Ramos (cell line): Measurements from ENCODE around the gene ASTN1.

Experiments
- in situ Hi-C: fragments of 300-500 bp; cut with MboI; formaldehyde crosslinking; loops from one replicate; pipeline ENCODE4 v1.14.3; 2022; ENCODE audit warnings: low sequenced_read_pairs; ENCODE audit not compliant: unreplicated experiment

ASTN1 gene

DNA sequence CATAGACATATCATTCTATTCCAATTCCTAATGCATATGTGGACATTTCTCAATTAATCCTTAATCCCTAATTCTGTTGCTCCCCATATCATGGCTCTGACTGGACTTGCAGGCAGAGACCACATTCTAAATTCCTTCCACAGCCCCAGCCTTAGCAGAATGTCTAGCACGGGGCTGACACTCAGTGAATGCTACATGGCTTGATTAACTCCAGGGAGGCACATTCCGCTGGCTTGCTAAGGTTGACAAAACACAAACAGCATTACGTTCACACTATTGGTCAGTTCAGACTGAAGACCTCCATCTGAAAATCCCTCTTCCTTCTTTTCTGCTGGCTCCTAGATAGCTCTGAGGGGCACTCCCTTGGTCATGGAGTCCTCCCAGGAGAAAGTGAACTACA lies 119.4 kb downstream of the ASTN1 start:
- in situ Hi-C loops = no loop called here

GRCh38 chr1:177044390-177044789 lies 120.1 kb downstream of the ASTN1 start:
- in situ Hi-C loops = no loop called here

DNA sequence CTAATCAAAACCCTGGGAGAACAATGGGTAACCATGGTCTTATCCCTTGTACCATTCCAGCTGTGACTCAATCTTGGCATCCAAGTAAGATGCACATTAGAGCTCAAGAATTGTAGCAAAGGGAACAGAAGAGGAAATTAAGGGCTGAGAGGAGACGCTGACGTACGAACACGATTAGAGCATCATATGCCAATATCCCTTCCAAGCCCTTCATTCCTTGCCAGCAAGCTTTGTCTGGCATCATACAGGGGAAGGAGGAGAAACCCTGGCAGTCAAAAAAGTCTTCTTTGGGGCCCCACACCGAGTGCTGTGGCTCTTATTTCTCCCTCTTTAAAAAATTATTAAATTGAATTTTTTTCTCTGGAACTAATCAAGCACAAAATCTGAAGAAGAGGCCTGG lies 120.9 kb downstream of the ASTN1 start:
- in situ Hi-C loops = no loop called here

- in situ Hi-C loops = no loop called here
Observed at GRCh38 chr1:177035586-177035985, 128.9 kb downstream of the ASTN1 start.

DNA sequence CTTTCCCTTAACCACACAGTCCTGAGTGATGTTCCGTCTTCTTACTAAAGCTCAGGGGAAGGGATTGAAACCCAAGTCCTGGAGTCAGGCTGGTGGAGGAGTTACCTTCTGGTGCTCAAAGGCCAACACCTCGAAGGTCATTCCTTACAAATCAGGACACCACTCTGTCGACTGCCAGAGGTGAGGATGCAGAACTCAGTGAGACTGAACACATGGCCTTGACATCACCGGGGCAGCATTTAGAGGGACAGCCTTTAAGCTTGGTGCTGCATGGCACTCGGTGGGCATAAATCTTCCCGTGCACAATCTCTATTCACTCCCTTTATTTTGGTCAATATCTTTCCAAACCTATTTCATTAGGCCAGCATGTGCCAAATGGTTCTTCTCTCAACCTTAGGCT lies 130.9 kb downstream of the ASTN1 start:
- in situ Hi-C loops = no loop called here

GRCh38 chr1:177032434-177032833 lies 132.1 kb downstream of the ASTN1 start:
- in situ Hi-C loops = no loop called here

DNA sequence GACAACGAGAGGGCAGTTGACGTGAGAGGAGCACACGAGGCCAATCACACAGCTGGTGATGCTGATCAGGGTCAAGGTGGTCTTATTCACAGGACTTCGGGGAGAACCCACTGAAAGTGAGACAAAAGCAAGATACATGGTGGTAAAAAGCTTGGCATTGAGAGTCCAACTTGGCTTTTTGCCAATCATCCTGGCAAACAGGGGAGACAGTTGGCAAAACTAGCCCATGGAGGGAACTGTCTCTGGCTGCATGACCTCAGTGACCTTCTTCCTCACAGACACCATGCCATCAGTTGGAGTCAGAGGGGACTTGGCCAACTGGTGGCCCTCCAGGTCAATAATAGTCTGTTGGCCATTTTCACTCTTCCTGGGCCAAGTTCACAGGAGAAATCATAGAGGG lies 139.9 kb downstream of the ASTN1 start:
- in situ Hi-C loops = no loop called here

DNA sequence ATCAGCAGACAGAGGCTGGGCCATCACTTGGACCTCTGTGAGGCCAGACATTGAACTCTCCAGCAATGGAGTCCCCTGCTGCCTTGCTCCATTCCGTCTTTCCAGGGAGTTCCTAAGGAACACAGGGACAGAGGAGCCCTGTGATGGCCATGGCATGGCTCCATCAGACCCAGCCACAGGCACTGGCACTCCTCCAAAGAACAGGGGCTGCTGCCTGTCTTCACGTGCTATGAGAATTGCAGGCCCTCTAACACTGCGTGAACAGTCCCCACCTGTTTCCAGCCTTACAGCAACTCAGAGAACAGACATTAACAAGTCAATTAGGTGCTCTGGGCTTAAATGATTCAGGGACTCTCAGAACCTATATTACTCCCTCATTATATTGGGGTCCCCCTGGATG lies 140.8 kb downstream of the ASTN1 start:
- in situ Hi-C loops = no loop called here

DNA sequence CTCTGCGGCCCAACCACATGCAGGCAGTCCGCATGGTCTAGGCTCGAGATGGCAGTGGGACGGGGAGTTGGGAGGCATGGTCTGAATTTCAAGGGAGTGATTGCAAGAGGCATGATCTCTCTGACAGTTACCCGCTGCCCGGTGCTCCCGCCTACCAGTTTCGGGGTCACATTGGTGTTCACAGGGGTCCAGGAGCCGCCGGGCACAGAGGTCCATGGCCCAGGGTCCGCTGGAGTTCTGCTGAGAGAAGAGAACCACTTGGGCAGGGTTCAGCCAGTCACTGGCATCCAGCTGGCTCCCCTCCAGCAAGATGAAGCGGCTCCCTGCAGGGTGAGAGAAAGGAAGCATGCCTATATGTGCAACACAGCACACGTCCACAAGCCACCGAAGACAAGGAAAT lies 141.3 kb downstream of the ASTN1 start:
- in situ Hi-C loops = no loop called here

GRCh38 chr1:177021687-177022086 lies 142.8 kb downstream of the ASTN1 start:
- in situ Hi-C loops = no loop called here

DNA sequence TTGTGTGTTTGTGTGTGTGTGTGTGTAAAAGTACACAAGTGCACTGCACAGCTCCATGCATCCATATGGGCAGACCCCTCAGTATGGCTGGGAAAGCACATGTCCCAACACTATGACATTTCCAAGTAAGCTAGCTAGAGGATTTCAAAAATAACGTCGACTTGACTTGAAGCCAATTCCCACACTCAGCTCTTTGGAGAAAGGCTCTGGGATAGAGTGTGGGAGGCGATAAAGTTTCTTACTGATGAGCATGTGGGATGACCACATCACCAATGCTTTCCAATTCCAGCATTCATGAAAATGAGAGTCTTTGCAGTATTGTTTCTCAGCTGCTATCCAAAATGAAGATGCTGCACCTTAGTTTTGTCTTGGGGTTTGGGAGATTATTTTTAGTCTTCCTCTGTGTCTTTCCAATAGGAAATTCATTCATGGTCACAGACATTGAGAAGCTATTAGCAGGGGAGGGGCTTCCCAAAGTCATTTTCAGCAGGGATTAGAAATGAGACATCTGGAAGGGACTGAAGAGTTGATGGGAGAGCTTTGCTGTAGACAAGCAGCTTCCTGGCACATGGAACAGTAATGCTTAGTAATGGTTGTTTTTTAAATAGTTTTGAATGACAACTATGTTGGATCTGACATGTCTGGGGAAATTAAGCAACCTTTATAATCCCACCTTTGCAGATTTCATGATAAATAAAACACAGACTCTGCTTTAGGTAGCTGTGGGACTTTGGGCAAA lies 143.5 kb downstream of the ASTN1 start:
- in situ Hi-C loops = no loop called here

DNA sequence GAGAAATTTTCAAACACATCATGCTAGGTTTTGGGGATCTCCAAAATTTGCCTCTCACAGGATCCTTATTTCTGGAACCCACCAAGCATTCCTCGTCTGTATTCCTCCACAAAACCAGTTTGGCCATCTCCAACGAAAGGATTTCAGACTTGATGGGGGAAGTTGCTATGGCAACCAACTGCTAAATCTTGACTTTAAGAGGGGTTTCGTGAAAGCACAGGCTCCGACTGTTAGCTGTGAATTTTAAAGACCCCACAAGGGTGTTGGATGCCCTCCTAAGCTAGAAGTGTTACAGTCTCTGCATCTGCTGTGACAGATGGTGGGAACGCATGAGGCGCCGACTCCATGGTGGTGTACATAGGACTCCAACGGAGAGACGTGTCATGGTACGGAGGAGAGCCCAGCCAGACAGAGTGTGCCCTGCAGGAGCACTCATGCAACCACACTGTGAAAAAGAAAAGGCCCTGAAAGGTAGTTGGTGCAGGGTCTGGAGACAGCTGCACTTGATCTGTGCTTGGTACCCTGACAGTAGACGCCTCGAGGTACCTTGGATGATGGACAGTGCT lies 147.1 kb downstream of the ASTN1 start:
- in situ Hi-C loops = no loop called here

- in situ Hi-C loops = no loop called here
Observed at GRCh38 chr1:177014325-177014724, 150.2 kb downstream of the ASTN1 start.

- in situ Hi-C loops = no loop called here
Observed at GRCh38 chr1:177012342-177012925, 152.1 kb downstream of the ASTN1 start.

GRCh38 chr1:177011508-177011907 lies 153.0 kb downstream of the ASTN1 start:
- in situ Hi-C loops = no loop called here

- in situ Hi-C loops = no loop called here
Observed at GRCh38 chr1:177010211-177010825, 154.2 kb downstream of the ASTN1 start.

DNA sequence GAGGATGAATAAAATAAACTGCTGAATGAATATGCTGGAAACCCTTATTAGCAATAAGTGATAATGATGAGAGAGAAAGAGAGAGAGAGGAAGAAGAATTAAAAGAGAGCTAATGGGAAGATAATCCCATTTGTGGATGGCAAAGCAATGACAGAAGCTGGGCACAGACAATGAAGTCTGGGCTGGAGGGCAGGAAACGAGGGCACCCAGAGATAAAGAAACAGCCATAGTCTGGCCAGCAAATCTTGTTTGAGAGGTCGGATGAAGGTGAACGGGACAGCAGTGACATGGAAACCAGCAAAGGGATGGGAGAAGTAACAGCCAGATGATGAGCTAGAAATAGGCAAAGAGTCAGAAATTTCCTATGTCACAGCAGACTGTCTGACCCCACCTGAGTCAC lies 155.9 kb downstream of the ASTN1 start:
- in situ Hi-C loops = no loop called here

- in situ Hi-C loops = no loop called here
Observed at GRCh38 chr1:177007437-177008161, 156.9 kb downstream of the ASTN1 start.

- in situ Hi-C loops = no loop called here
Observed at GRCh38 chr1:177002891-177003290, 161.6 kb downstream of the ASTN1 start.

- in situ Hi-C loops = no loop called here
Observed at GRCh38 chr1:177001556-177001955, 163.0 kb downstream of the ASTN1 start.
